CD1c-positive myeloid dendritic cell (primary cell): Measurements from ENCODE around the gene TTC13.

Experiments used
- DNase-seq: peaks from one replicate; pipeline ENCODE4 v3.0.0-alpha.2; 2016; ENCODE audit errors: extremely low spot score

TTC13 gene

DNA sequence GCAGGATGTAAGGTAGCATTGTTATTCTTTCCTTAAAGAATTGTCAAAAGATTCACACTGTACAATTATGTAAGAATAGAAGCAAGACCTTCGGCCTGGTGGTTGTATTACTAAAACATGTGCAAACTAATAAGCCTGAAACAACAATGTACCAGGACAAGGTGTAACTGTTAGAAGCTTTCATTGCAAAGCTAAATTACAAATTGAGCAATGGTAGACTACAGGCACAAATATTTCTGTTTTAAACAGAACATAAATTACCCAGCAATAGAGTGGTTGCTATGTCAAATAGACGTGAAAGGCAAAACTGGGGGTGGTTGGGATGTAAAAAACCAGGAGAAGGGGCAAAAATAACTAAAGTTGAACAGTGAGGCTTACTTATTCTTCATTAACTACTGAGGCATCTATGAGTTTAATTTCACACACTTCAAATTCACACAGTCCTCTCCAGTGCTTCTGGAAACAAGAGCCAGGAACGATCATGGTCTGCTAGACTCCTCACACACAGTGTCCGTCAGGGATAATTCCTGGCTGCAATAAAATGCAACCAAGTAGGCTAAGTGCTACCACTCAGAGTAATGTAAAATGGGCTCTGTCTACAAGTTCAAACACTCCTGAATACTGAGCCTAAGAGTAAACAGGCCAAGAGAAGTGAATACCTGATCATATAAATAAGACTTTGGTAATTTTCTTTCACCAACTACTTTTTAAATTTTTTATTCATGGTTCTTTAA is 71.0 kb downstream of the TTC13 start:
- no peak for DNase-seq

DNA sequence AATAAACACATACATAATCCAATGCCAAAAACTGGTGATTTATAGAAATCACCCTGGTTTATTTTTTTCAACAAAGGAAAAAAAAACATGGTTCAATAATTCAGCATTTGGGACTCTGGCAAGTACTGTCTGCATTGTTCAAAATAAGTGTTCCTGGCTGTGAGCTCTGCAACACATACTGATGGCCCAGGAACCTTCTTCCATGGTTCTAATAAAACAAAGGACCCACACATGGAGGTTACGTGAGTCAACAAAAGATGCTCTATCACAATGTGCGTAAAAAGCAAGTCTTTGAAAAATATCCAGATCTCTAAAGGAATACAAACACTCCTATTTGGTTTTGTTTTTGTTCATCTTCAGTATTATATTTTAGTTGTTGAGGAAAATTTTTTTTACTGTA is 72.4 kb downstream of the TTC13 start:
- no peak for DNase-seq

DNA sequence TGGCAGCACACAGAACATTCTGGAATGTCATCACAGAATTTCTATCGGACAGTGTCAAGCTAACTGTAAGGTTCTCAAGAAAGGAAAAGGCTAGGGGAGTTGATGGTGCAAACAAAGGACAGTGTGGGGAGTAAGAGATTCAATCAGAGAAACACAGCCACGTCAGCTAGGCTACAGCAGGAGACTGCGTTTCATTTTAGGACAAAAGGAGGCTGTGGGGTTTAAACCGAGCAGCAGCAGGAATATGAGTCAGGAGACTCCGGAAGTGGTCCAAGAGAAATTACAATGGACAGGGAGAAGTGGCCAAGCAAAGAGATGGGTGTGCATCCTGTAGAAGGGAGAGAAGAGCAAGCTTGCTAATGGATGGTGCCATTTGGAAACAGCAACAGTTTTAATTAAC is 72.9 kb downstream of the TTC13 start:
- DNase-seq: no peak

DNA sequence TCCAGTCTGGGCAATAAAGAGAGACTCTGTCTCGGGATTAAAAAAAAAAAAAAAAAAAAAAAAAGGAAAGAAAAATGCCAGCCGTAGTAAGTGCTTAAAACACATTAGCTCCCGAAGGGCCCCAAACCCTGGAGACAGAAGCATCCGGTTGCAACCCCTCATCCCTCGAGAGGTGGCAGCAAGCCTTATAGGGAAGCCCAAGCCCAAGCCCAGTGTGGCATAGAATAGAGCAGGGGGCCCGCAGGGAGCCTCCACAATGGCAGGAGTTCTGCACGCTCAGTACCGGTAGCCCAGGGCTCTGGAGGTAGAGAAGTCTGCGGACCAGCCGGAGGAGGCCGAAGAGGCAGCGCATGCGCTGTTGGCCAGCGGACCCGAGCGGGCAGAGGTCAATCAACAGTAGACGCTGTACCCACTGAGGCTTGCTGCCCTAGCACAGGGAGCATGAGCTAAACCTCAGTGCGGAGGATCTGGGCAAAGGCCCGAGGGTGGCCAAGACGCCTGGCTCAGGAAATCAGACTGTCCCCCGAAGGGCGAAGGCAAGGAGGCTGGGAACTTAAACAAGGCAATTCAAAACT is 76.2 kb downstream of the TTC13 start:
- no peak for DNase-seq

DNA sequence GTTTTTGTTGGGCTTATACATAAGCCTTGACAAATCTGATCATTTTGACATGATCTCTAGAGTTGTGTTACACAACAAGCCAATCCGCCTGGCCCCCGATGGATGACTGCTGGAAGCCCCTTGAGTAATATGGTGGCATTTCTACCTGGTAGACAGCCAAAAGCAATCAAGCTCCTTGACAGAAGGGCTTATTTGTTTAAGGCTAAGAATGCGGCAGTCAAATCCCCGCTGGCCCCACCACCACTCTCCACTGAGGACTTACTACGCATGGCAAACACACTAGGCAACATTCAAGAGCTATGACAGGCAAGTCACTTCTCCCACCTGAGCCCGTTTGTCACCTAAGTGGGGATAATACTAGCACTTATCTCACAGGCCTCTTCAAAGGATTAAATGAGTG is 77.0 kb downstream of the TTC13 start:
- DNase-seq: no peak

DNA sequence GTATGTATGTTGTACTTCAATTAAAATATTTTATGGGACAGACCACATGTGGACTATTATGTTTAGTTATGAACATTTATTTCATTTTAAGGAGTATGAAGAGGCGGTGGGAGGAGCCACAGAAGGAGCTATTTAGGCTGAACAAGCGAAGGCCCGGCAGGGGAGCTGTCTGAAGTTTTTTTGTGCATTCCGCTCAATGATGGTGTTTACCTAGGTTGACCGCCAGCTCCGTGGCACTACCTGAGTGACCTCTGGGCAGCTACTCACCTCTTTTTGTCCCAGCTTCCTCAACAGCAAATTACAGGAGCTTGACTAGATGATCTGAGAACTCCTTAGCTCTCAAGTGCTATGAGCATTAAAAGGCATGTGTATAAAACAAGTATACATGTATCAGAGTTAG is 77.7 kb downstream of the TTC13 start:
- DNase-seq: no peak

DNA sequence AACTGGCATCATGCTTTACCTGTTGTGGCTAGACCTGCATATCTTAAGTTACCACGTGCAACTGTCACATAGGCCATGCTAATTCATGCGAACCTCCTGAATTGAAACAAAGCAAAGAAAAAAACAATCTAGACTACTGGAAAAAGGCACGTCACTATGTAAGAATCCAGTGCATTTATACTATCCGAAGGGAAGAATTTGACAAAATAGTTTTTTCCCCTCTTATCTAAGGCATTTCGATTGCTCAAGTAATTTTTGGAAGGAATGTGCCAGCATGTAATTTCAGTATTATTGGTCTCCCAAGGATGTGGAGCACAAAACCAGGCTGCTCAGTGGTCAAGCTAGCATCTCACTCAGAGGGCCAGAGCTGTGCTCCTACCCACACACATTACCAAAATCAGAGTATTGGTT is 78.8 kb downstream of the TTC13 start:
- no peak for DNase-seq

DNA sequence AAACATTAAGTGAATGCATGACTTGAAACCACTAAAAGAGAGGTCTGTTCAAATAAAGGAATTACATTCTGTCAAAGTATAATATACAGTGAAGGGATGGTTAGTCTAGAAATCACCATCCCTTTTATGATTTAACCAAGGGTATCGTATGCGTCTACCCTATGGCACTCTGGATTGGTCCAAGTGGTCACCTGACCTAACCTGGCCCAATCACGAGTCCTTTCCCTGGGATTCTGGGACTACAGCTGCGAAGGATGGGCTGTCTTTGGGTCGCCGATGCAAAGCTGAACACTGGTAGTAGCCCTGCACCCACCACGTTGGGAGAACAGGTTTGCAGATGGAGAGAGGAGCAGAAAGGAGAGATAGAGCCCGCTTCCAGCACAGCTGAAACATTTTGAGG is 79.9 kb downstream of the TTC13 start:
- DNase-seq: no peak

DNA sequence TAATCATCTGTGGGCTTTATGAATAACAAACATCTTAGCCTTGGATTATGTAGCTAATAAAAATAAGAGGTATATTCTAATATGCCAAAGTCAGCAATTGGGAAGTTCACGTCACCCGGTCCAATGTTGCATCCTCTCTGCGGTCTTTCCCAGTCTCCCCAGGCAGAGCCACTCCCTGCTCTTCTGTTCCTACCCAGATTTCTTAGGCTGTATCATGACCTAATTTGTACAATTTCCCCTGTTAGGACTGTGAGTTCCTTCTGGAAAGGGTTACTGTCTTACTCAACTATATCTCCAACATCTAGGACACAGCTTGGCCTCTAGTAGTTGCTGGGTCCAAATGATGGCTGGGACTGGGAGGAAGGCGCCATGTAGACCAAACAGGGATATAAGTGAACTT is 80.5 kb downstream of the TTC13 start:
- no peak for DNase-seq

DNA sequence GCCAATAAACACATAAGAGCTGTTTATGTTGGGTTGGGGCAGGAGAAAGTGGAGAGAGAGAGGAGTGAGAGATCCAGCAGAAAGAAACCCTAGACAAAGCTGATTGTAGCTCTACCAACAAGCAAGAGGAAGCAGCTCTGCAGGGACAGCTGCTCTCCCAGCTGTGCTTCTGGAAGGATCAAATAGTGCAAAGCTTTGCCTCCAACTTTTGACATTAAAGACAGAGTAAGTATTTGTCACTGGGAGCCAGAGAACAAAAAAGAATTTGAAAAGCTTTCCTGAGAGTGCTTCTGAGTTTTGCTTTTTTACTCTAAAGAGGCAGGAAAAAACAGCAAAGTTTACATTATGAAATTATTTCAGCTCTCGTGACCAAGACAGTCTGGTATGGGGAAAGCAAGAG is 81.9 kb downstream of the TTC13 start:
- DNase-seq: no peak

DNA sequence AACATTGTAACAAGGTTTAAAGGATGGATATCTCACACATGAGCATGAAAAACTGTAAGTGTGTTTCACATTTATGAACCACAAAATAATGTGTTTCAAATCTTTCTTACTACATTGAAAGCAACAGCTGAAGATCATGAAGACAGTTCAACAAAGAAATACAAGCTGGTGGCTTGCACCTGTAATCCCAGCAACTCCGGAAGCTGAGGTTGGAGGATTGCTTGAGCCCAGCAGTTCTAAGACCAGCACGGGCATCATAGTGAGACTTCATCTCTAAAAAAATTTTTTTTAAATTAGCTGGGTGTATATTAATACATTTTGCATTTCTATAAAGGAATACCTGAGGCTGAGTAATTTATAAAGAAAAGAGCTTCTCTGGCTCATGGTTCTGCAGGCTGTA is 83.2 kb downstream of the TTC13 start:
- DNase-seq: no peak

DNA sequence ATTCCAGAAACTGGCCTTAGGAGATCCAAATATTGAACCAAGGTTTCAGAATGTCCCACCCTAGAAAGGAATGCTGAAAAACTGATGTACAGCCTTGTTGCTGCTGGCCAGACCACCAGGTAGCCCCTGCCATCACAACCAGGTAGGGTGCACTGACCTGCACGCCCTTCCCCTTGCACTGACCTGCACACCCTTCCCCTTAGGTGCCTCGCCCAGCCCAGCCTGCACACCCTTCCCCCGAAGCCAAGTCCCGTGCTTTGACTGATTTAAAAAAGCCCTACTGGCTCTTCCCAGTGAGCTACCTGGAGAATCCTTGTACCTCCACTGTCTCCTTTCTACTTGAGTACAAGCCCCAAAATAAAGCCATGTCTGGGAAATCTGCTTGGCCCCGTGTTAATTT is 84.0 kb downstream of the TTC13 start:
- no peak for DNase-seq

DNA sequence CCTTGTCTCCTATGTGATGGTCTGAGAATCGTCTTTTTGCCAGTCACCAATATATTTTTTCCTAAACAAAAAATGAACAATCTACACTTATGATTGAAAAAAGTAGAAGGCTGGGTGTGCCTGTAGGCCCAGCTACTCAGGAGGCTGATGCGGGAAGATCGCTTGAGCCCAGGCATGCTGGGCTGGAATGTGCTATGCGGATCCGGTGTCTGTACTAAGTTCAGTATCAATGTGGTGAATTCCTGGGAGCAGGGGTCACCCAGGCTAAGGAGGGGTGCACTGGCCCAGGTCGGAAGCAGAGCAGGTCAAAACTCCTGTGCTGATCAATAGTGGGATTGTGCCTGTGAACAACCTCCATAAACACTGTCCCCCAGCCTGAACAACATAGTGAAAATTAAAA is 84.6 kb downstream of the TTC13 start:
- DNase-seq: no peak

DNA sequence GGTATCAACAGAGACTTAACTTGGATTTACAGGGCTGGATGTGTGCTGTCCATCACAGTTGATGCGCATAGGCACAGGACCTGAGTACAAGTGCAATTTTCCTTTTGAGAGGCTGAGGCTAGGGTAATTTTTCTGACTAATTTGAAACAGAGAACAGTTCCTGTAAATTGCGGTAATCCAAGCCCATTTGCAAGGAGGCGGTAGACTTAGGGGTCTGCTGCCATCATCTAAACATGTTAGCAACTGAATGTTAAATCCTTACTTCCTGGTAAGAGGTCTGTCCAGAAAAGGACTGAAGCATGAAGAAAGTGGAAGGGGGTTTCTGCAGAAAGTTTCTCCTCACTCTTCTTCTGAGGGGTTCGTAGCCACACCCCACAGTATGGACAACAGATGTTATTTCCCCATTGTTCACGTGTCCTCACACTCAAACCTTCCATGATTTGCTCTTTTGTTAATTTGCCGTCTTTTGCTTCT is 86.6 kb downstream of the TTC13 start:
- no peak for DNase-seq

DNA sequence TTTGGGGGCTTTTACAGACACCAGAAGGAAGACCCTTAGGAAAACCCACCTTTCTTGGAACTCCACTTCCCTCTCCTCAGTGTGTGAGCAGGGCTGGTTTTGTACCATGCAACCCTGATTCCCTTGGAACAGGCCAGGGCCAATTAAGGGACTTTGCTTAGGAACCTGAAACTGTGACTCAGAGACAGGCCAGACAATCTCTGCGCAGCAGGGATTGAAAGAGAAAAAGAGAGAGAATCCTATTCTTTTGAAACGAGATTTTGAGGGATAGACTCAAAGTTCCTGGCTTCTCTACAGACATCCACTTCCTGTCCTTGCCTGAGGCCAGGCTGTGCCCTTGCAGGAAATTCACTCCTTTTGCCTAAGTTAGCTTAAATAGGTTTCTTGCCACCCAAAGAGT is 87.2 kb downstream of the TTC13 start:
- no peak for DNase-seq

DNA sequence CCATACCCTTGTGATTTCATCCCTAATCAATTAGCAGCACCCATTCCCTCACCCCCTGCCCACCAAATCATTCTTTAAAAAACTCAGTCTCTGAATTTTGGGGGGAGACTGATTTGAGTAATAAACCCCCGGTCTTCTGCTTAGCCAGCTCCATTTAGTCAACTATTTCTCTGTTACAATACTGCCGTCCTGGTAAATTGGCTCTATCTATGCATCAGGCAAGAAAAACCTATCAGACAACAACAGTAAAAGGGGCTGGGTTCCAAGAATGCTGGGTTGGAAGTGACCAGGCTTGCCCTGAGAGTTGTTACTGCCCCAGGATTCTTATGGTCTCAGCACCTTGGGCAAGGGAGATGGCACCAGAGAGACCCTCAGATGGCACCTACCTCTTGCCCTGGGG is 94.0 kb downstream of the TTC13 start:
- DNase-seq: no peak

DNA sequence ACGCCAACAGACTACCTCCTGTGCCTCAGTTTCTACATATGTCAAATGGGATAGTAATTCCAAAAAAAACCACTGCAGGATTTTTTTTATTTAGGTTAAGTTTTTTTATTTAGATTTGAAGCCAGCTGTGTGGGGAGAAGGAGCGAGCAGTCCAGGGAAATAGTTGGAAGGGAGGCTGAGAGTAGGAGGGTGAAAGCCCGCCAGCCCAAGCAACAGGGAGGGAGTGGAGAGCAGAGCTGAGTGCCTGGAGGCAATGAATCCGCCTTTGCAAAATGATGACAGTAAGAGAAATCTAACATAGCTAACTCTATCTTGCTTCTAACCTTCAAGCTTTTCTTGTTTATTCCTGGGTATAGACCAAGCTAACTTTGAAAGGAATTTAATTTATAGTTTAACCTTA is 94.7 kb downstream of the TTC13 start:
- no peak for DNase-seq

DNA sequence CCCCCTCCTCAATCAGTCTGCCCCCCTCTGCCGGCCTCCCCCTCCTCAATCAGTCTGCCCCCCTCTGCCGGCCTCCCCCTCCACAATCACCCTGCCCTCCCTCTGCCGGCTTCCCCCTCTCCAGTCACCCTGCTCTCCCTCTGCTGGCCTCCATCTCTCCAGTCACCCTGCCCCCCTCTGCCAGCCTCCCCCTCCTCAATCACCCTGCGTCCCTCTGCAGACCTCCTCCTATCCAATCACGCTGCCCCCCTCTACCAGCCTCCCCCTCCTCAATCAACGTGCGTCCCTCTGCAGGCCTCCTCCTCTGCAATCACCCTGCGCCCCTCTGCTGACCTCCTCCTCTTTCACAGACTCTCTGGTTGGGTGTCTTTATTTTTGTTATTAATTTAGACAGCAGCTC is 98.9 kb downstream of the TTC13 start:
- DNase-seq: no peak

DNA sequence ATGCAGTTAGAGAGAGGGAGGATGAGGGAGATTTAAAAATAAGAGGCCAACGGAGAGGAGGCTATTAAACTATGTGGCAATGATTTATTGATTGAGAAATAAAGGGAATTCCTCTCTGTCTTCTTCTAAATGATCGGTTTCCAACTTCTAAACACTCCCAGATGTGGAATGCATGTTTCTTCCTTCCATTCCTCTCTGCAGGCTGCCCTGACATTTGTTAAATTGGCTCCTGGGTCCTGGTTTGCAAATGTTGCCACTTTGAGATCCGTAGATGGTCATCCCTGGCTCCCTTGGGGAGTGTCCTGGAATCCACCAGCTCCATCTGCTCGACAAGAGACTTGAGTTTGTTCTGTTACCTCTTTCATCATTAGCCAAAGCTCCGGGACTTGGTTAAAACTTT is 100.1 kb downstream of the TTC13 start:
- DNase-seq: no peak

DNA sequence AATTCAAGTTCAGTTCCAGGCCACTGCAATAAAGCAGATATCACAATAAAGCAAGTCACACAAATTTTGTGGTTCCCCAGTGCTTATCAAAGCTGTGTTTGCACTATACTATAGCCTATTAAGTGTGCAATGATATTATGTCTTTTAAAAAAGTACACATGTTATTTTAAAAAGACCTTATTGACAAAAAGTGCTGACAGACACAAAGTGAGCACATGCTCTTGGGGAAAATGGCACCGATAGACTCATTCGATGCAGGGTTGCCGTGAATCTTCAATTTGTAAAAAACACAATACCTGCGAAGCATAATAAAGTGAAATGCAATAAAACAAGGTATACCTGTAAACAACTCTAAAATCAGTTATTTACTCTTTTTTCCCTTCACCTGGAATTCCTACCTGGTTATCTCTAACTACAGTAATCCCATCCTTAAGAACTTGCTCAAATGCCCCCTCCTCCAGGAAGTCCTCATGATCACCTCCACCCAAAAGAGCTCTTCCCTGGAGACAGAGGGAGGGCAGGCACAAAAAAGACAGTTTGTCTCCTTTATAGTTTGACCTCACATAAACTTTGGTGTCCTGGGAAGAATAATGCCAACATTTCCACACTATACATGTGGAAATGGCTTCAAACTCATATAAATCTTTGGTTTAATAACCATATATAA is 100.6 kb downstream of the TTC13 start:
- no peak for DNase-seq

DNA sequence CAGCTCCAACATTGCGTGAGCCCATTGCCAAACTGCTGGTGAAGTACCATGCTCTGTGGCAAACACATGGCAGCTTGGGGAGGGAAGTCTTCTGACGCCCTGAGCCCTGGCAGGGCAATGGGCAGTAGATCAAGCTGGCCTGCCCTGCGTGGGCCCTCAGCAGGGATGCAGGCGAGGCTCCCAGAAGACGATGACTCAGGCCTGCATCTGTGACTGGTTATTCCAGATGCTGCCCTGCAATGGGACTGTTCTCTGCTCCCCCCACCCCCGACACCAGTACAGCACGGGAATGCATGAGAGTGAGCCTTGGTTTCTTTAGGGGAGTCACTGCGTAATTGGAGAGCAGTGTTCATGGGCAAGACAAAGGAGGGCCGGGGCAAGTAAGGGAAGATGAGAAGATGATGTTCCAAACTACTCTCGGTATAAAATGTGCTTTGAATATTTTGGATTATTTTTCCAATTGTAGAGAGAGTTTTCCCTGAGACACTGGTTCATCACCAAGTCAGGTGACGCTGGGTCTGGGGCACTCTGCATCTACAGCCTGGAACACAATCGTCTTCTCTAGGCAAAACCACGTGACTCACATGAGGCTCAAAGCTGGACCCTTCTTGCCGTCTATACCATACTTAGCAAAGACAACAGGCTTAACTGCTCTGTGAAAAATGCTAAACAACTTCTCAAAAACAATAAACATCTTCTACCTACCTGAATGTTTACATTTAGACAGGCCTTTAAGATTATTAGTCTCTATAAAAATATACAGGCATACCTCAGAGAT is 101.3 kb downstream of the TTC13 start:
- no peak for DNase-seq

DNA sequence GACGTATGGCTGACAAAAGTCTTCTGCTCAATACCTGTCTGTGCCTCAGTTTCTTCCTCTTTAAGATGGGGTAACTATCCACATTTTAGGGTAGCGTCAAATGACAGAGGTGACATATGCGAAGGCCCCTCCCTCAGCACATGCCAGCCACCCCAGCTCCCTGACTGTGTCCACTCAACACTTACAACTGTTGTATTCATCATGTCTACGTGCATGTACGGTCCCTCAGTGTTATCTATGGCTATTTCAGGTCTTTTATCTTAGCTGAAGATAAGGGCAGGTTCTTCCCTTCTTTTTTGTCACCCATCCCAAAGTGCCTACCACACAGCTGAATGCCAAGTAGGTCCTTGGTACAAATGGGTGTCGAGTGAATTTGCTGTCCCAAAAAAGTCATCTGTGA is 102.0 kb downstream of the TTC13 start:
- DNase-seq: no peak

DNA sequence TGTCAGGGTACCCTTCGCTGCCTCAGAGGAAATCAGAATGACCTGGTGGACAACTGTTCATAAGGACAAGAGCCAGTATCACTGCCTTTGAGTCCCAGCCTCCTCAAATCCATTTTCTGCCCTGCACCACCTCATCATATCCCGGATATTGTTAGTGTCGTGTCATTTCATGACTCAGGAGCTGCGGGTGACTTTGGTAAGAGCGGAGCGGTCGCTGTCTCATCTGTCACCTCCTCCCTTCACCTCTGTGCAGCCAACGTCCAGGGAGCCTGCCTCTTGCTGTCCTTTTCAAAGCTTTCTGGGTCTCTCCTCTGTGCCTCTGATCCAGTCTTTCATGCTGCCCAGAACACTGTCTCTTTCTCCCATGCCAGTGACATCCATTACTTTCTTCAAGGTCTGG is 103.3 kb downstream of the TTC13 start:
- DNase-seq: no peak
